ENCODE data around the gene BACH2.
"Not testable (repeated sequence)": the region's sequence is repeated elsewhere in the genome, so short reads cannot be mapped to it uniquely, and the experiment has no call there.

The BACH2 gene

GRCh38 chr6:89921197-89921596 is 375.4 kb downstream of the BACH2 start:
- H3K27me3 ChIP-seq (ENCODE audit: insufficient read depth, low read length), result no peaks in the 10 kb centered on the region
- no peaks in the 10 kb centered on the region for H3K4me1 ChIP-seq (ENCODE audit: control insufficient read depth, insufficient read depth, low read length, unreplicated experiment)
- H2AFZ ChIP-seq (ENCODE audit: low read length, unreplicated experiment), result no peak overlapping the region
- no peaks in the 10 kb centered on the region for H3K36me3 ChIP-seq (ENCODE audit: insufficient read depth, low read length)
- H3K4me3 ChIP-seq (ENCODE audit: low read depth, low read length), result no peak overlapping the region
- no peak overlapping the region for H3K27ac ChIP-seq (ENCODE audit: low read depth, low read length)
- no peaks in the 10 kb centered on the region for H3K79me2 ChIP-seq (ENCODE audit: control insufficient read depth, insufficient read depth, low read length, unreplicated experiment)

GRCh38 chr6:89917801-89918366 is 378.8 kb downstream of the BACH2 start:
- Histone ChIP-seq H2AFZ (ENCODE audit: low read length, unreplicated experiment) (no peak overlapping the region), H3K27me3 (ENCODE audit: insufficient read depth, low read length) (no peaks in the 10 kb centered on the region), H3K79me2 (ENCODE audit: control insufficient read depth, insufficient read depth, low read length, unreplicated experiment) (no peaks in the 10 kb centered on the region), H3K27ac (ENCODE audit: low read depth, low read length) (no peak overlapping the region), H3K36me3 (ENCODE audit: insufficient read depth, low read length) (no peaks in the 10 kb centered on the region), H3K4me3 (ENCODE audit: low read depth, low read length) (no peak overlapping the region), H3K4me1 (ENCODE audit: control insufficient read depth, insufficient read depth, low read length, unreplicated experiment) (no peaks in the 10 kb centered on the region)

- Histone ChIP-seq H2AFZ (ENCODE audit: low read length, unreplicated experiment) (no peak overlapping the region), H3K79me2 (ENCODE audit: control insufficient read depth, insufficient read depth, low read length, unreplicated experiment) (no peaks in the 10 kb centered on the region), H3K27ac (ENCODE audit: low read depth, low read length) (no peak overlapping the region), H3K36me3 (ENCODE audit: insufficient read depth, low read length) (no peaks in the 10 kb centered on the region), H3K4me1 (ENCODE audit: control insufficient read depth, insufficient read depth, low read length, unreplicated experiment) (no peaks in the 10 kb centered on the region), H3K4me3 (ENCODE audit: low read depth, low read length) (no peak overlapping the region), H3K27me3 (ENCODE audit: insufficient read depth, low read length) (no peaks in the 10 kb centered on the region)
Measured at GRCh38 chr6:89917216-89917615, 379.4 kb downstream of the BACH2 start.

GRCh38 chr6:89916136-89916920 is 380.3 kb downstream of the BACH2 start:
- no peak overlapping the region for H3K27ac ChIP-seq (ENCODE audit: low read depth, low read length)
- no peak overlapping the region for H3K4me3 ChIP-seq (ENCODE audit: low read depth, low read length)
- no peaks in the 10 kb centered on the region for H3K79me2 ChIP-seq (ENCODE audit: control insufficient read depth, insufficient read depth, low read length, unreplicated experiment)

GRCh38 chr6:89910902-89911240 is 385.8 kb downstream of the BACH2 start:
- no peak overlapping the region for H3K4me3 ChIP-seq (ENCODE audit: low read depth, low read length)
- H3K27ac ChIP-seq (ENCODE audit: low read depth, low read length), result no peak overlapping the region
- peaks cover 18% of the 10 kb centered on the region for H3K27me3 ChIP-seq (ENCODE audit: insufficient read depth, low read length)
- no peaks in the 10 kb centered on the region for H3K36me3 ChIP-seq (ENCODE audit: insufficient read depth, low read length)
- no peak overlapping the region for H2AFZ ChIP-seq (ENCODE audit: low read length, unreplicated experiment)
- no peaks in the 10 kb centered on the region for H3K4me1 ChIP-seq (ENCODE audit: control insufficient read depth, insufficient read depth, low read length, unreplicated experiment)
- H3K79me2 ChIP-seq (ENCODE audit: control insufficient read depth, insufficient read depth, low read length, unreplicated experiment), result no peaks in the 10 kb centered on the region

More at GRCh38 chr6:89916136-89916920, 380.3 kb downstream of the BACH2 start:
- Histone ChIP-seq H3K4me1 (ENCODE audit: control insufficient read depth, insufficient read depth, low read length, unreplicated experiment) (no peaks in the 10 kb centered on the region), H3K36me3 (ENCODE audit: insufficient read depth, low read length) (no peaks in the 10 kb centered on the region), H3K27me3 (ENCODE audit: insufficient read depth, low read length) (no peaks in the 10 kb centered on the region), H2AFZ (ENCODE audit: low read length, unreplicated experiment) (no peak overlapping the region)

GRCh38 chr6:89910001-89910901 is 386.4 kb downstream of the BACH2 start:
- not testable (repeated sequence) for H3K4me3 ChIP-seq (ENCODE audit: low read depth, low read length); H3K36me3 ChIP-seq (ENCODE audit: insufficient read depth, low read length); H3K4me1 ChIP-seq (ENCODE audit: control insufficient read depth, insufficient read depth, low read length, unreplicated experiment); H3K79me2 ChIP-seq (ENCODE audit: control insufficient read depth, insufficient read depth, low read length, unreplicated experiment); H3K27ac ChIP-seq (ENCODE audit: low read depth, low read length); H2AFZ ChIP-seq (ENCODE audit: low read length, unreplicated experiment)
- H3K27me3 ChIP-seq (ENCODE audit: insufficient read depth, low read length), result peaks cover 18% of the 10 kb centered on the region

GRCh38 chr6:89895276-89895874 is 401.3 kb downstream of the BACH2 start:
- Histone ChIP-seq H3K27ac (ENCODE audit: low read depth, low read length) (no peak overlapping the region), H3K4me3 (ENCODE audit: low read depth, low read length) (no peak overlapping the region), H3K36me3 (ENCODE audit: insufficient read depth, low read length) (no peaks in the 10 kb centered on the region), H3K79me2 (ENCODE audit: control insufficient read depth, insufficient read depth, low read length, unreplicated experiment) (no peaks in the 10 kb centered on the region), H3K27me3 (ENCODE audit: insufficient read depth, low read length) (peaks cover 72% of the 10 kb centered on the region), H3K4me1 (ENCODE audit: control insufficient read depth, insufficient read depth, low read length, unreplicated experiment) (no peaks in the 10 kb centered on the region), H2AFZ (ENCODE audit: low read length, unreplicated experiment) (no peak overlapping the region)

- no peaks in the 10 kb centered on the region for H3K36me3 ChIP-seq (ENCODE audit: insufficient read depth, low read length)
- H3K79me2 ChIP-seq (ENCODE audit: control insufficient read depth, insufficient read depth, low read length, unreplicated experiment), result no peaks in the 10 kb centered on the region
- no peaks in the 10 kb centered on the region for H3K4me1 ChIP-seq (ENCODE audit: control insufficient read depth, insufficient read depth, low read length, unreplicated experiment)
- H3K27me3 ChIP-seq (ENCODE audit: insufficient read depth, low read length), result peaks cover 72% of the 10 kb centered on the region
- no peak within 1 kb of the TSS for H2AFZ ChIP-seq (ENCODE audit: low read length, unreplicated experiment)
- no peak within 1 kb of the TSS for H3K27ac ChIP-seq (ENCODE audit: low read depth, low read length)
- no peak within 1 kb of the TSS for H3K4me3 ChIP-seq (ENCODE audit: low read depth, low read length)
Measured at GRCh38 chr6:89894169-89894568, 402.5 kb downstream of the BACH2 start, which contains the start of gene GJA10. TSS of gene GJA10 (plus strand) at chr6:89894469. CDS start at chr6:89894469, 0 bp downstream.

GRCh38 chr6:89892577-89892976 is 404.1 kb downstream of the BACH2 start:
- not testable (repeated sequence) for H3K27ac ChIP-seq (ENCODE audit: low read depth, low read length); H3K4me3 ChIP-seq (ENCODE audit: low read depth, low read length); H3K36me3 ChIP-seq (ENCODE audit: insufficient read depth, low read length)

GRCh38 chr6:89890845-89891528 is 405.7 kb downstream of the BACH2 start:
- not testable (repeated sequence) for H3K4me1 ChIP-seq (ENCODE audit: control insufficient read depth, insufficient read depth, low read length, unreplicated experiment); H2AFZ ChIP-seq (ENCODE audit: low read length, unreplicated experiment); H3K27ac ChIP-seq (ENCODE audit: low read depth, low read length); H3K79me2 ChIP-seq (ENCODE audit: control insufficient read depth, insufficient read depth, low read length, unreplicated experiment); H3K36me3 ChIP-seq (ENCODE audit: insufficient read depth, low read length); H3K4me3 ChIP-seq (ENCODE audit: low read depth, low read length)
- H3K27me3 ChIP-seq (ENCODE audit: insufficient read depth, low read length), result peaks cover 80% of the 10 kb centered on the region

More at GRCh38 chr6:89892577-89892976, 404.1 kb downstream of the BACH2 start:
- not testable (repeated sequence) for H2AFZ ChIP-seq (ENCODE audit: low read length, unreplicated experiment); H3K79me2 ChIP-seq (ENCODE audit: control insufficient read depth, insufficient read depth, low read length, unreplicated experiment); H3K4me1 ChIP-seq (ENCODE audit: control insufficient read depth, insufficient read depth, low read length, unreplicated experiment)
- peaks cover 84% of the 10 kb centered on the region for H3K27me3 ChIP-seq (ENCODE audit: insufficient read depth, low read length)
